Endothelial cell of umbilical vein (primary cell): ENCODE measurements around the gene APBB2. TPM values are rescaled to one million over a fixed set of nuclear protein-coding genes. Genes with fewer than 3 reads are reported as not detected.

Experiments
- BruUV-seq: library from RNA; stranded (reverse); fragments of 400-500 nt; replicated peaks from 2 replicates; lab custom pipeline; 2021; lab: Mats Ljungman, UMichigan
- CTCF ChIA-PET: fragments of 300-600, 350-600 bp; sonication (Branson Sonifier 250); formaldehyde crosslinking; loops from one replicate; lab custom pipeline; 2021; ENCODE audit warnings: antibody characterized with exemption, inconsistent platforms; lab: Charles Lee
- POLR2A ChIA-PET: fragments of 300-600, 350-600 bp; sonication (Branson Sonifier 250); formaldehyde crosslinking; loops from one replicate; lab custom pipeline; 2021; ENCODE audit warnings: antibody characterized with exemption, inconsistent platforms; lab: Charles Lee
- DNase-seq: peaks from one replicate; pipeline ENCODE4 v3.0.0-alpha.2; 2011; ENCODE audit warnings: low read depth, low spot score
- FAIRE-seq: peaks from 2 replicates; lab custom pipeline; 2011; peaks lifted over from hg19 to GRCh38; lab: Jason Lieb, UNC
- H2AFZ ChIP-seq: 2 replicates; pipeline ENCODE4 v1.6.0; 2012; ENCODE audit warnings: low read depth, low read length, control low read depth, inconsistent platforms
- H3K27ac ChIP-seq: 2 replicates; pipeline ENCODE4 v1.5.1; 2011; ENCODE audit warnings: low read depth, mild to moderate bottlenecking, control low read depth, low read length, moderate library complexity; ENCODE audit not compliant: insufficient read depth
- H3K27me3 ChIP-seq, 2 experiments: 2 replicates each; pipeline versions ENCODE4 v1.6.0 to v1.6.1; 2011; ENCODE audit warnings: low read length in 2 of 2, mixed read lengths in 1 of 2; ENCODE audit not compliant: control insufficient read depth in 2 of 2, insufficient read depth in 2 of 2
- H3K36me3 ChIP-seq, 2 experiments: 2 replicates in 1 of 2; 3 replicates in 1 of 2; pipeline ENCODE4 v1.5.1; 2011; ENCODE audit warnings: low read length in 2 of 2, mild to moderate bottlenecking in 1 of 2, moderate library complexity in 1 of 2; ENCODE audit not compliant: control insufficient read depth in 2 of 2, insufficient read depth in 2 of 2; ENCODE audit errors: extremely low read depth in 1 of 2
- H3K4me1 ChIP-seq: 3 replicates; pipeline ENCODE4 v1.5.1; 2011; ENCODE audit warnings: mild to moderate bottlenecking, low read length; ENCODE audit not compliant: control insufficient read depth, insufficient read depth; ENCODE audit errors: extremely low read depth
- H3K4me2 ChIP-seq: 2 replicates; pipeline ENCODE4 v1.6.1; 2011; ENCODE audit warnings: low read length, control low read depth, mixed read lengths; ENCODE audit not compliant: insufficient read depth
- H3K4me3 ChIP-seq, 3 experiments: fragments of 200-600 bp in 1 of 3; sonication (generic), shearing (Covaris generic) in 1 of 3; replicated peaks in 1 of 3; 2 replicates each; pipeline ENCODE4 v1.5.1; 2011 to 2016; ENCODE audit warnings: control low read depth in 3 of 3, low read length in 3 of 3, mild to moderate bottlenecking in 2 of 3, inconsistent platforms in 1 of 3, low read depth in 1 of 3, moderate library complexity in 1 of 3; ENCODE audit not compliant: insufficient read depth in 1 of 3
- H3K79me2 ChIP-seq: 2 replicates; pipeline ENCODE4 v1.6.0; 2012; ENCODE audit warnings: low read length, inconsistent platforms; ENCODE audit not compliant: control insufficient read depth, insufficient read depth
- H3K9ac ChIP-seq: replicated peaks from 2 replicates; pipeline ENCODE3; 2011; ENCODE audit warnings: low read length, control low read depth; ENCODE audit not compliant: insufficient read depth; ENCODE audit errors: extremely low read depth
- H3K9me1 ChIP-seq: replicated peaks from 3 replicates; pipeline ENCODE4 v1.6.0; 2011; ENCODE audit warnings: mild to moderate bottlenecking, low read length; ENCODE audit not compliant: control insufficient read depth, insufficient read depth; ENCODE audit errors: extremely low read depth
- H3K9me3 ChIP-seq: replicated peaks from 2 replicates; pipeline ENCODE4 v1.5.1; 2012; ENCODE audit warnings: low read length, inconsistent platforms; ENCODE audit not compliant: control insufficient read depth, insufficient read depth
- H4K20me1 ChIP-seq: replicated peaks from 2 replicates; pipeline ENCODE3; 2011; ENCODE audit warnings: mild to moderate bottlenecking, low read length; ENCODE audit not compliant: control insufficient read depth, insufficient read depth; ENCODE audit errors: extremely low read depth
- FOS ChIP-seq: IDR thresholded peaks from 2 replicates; pipeline ENCODE4 v1.6.1; 2011; ENCODE audit warnings: mild to moderate bottlenecking, low read length, moderate library complexity, borderline replicate concordance; ENCODE audit not compliant: insufficient read depth
- JUN ChIP-seq: IDR thresholded peaks from 2 replicates; pipeline ENCODE4 v1.6.1; 2011; ENCODE audit warnings: borderline replicate concordance, low read depth; ENCODE audit not compliant: insufficient read length, insufficient read depth
- POLR2AphosphoS5 ChIP-seq: IDR thresholded peaks from 2 replicates; pipeline ENCODE4 v1.6.1; 2012; ENCODE audit warnings: low read depth, mild to moderate bottlenecking, control low read depth, low read length, moderate library complexity; ENCODE audit not compliant: insufficient read depth
- dilution Hi-C: fragments of 300-500 bp; cut with MboI; formaldehyde crosslinking; loops from one replicate; pipeline ENCODE4 v1.15.0; 2019; ENCODE audit warnings: low sequenced_read_pairs; ENCODE audit not compliant: extremely low pct_ligation_motif_present
- intact Hi-C: fragments of 100-400 bp; cut with micrococcal nuclease; formaldehyde crosslinking; loops from one replicate; pipeline ENCODE4 v1.10.0; 2022
- polyA plus RNA-seq, 4 experiments: library from polyadenylated mRNA; depleted of rRNA in 3 of 4; stranded (reverse) in 3 of 4; unstranded in 1 of 4; fragments of >200 nt; gene quantifications; 2 replicates each; pipeline versions ENCODE4 v1.2.1 to v1.2.3, GENCODE V29; 2011 to 2012; ENCODE audit warnings: missing spikeins in 1 of 4
- total RNA-seq: library from RNA; stranded (reverse); gene quantifications from 2 replicates; pipeline ENCODE4 v1.2.3, GENCODE V29; 2021
- TF ChIP-seq, protein P1 (sequence below): IDR thresholded peaks from 2 replicates; pipeline ENCODE4 v1.6.1; 2011; ENCODE audit not compliant: insufficient read depth, insufficient read length
- TF ChIP-seq, protein P2 (sequence below), 2 donors: IDR thresholded peaks; 1 replicate in 1 of 2; 2 replicates in 1 of 2; pipeline ENCODE4 v1.5.1; 2011; ENCODE audit warnings: low read length in 2 of 2, mild to moderate bottlenecking in 2 of 2, moderate library complexity in 2 of 2, control low read depth in 1 of 2, inconsistent platforms in 1 of 2, low read depth in 1 of 2; ENCODE audit not compliant: insufficient read depth in 1 of 2; ENCODE audit errors: extremely low read depth in 1 of 2

APBB2 gene
- total and polyA plus RNA-seq, 2 donors (not counting 3 experiments of a cell fraction or from before 2014, with no cell fraction given), result 79.8 to 124 TPM

DNA sequence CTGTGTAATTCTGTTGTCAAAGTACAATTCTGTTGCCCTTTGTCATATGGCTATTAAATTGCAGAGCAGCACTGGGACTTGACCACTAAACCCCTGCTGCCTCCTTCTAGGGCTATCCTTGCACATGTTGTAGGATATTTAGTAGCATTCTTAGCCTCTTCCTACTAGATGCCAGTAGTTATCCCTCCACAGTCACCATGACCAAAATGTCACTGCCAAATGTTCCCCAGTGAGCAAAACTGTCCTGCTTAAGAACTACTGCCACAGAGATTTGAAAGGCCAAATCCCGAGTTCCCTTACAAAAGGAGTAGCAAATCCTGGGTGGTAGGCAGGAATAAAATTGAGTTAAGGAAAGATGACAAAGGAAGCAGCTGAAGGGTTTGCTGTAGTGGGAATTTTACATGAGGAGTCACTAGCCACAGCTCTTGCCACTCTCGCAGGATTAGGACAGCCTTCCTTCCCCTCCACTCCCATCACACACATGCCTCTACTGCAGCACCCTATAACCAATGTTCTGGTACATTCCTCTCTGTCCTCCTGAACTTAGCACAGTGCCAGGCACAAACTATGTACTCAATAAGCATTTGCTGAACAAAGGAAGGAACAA, 8.4 kb downstream of the APBB2 start:
- peaks cover 90% of the 10 kb centered on the region for H3K79me2 ChIP-seq
- intact Hi-C loops (no loop called here), dilution Hi-C loops (loop anchor here (25.0 kb wide), 1 partner anchor 269 kb away; no protein-coding TSS in a partner anchor)
- no peaks in the 10 kb centered on the region for H4K20me1 ChIP-seq
- peaks cover 73% of the 10 kb centered on the region for H3K4me1 ChIP-seq
- H3K4me2 ChIP-seq, result peak overlapping the region; percentile 31
- no TSS peak for BruUV-seq
- peak overlapping the region; percentile 63 for H3K27ac ChIP-seq
- ChIA-PET POLR2A (interaction anchor here (1.2 to 2.4 kb wide), 2 partner anchors 13 to 45 kb away, joined by 3 to 17 read pairs; no protein-coding TSS in a partner anchor), CTCF (interaction anchor here (1.2 to 3.7 kb wide), 12 partner anchors 8 to 281 kb away, joined by 4 to 34 read pairs (median 8); partner anchors contain the start of gene APBB2)
- DNase-seq (peak; percentile 19), FAIRE-seq (no peak)
- no peaks in the 10 kb centered on the region for H3K9me3 ChIP-seq
- no peak overlapping the region for H3K9ac ChIP-seq
- no peak overlapping the region for H2AFZ ChIP-seq
- H3K27me3 ChIP-seq, result no peaks in the 10 kb centered on the region
- H3K36me3 ChIP-seq, result no peaks in the 10 kb centered on the region
- no peak overlapping the region for H3K4me3 ChIP-seq
- TF ChIP-seq JUN, result no peak
- H3K9me1 ChIP-seq, result no peaks in the 10 kb centered on the region

DNA sequence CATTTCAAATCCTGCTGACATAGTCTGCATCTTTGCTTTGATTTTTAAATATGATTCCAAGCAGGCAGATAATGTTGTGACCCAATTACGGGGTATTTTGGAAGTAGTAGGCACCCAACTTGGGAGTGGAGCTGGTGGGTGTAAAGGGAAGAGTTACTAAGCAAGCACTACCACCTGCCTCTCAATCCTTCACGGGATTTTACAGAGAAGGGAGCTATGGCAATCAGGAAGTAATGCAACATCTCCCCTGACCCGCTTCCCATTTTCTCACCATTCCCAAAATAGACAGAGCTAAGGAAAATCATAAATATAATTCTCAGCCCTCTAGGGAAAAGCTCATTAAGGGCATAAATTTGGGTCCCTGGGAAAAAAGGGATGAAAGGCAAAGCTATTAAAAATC, 9.2 kb downstream of the APBB2 start:
- intact Hi-C loops, result no loop called here
- no peaks in the 10 kb centered on the region for H3K9me1 ChIP-seq
- TF ChIP-seq, protein P1, sequence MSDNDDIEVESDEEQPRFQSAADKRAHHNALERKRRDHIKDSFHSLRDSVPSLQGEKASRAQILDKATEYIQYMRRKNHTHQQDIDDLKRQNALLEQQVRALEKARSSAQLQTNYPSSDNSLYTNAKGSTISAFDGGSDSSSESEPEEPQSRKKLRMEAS, result no peak
- no peak for TF ChIP-seq FOS
- TF ChIP-seq, protein P2, sequence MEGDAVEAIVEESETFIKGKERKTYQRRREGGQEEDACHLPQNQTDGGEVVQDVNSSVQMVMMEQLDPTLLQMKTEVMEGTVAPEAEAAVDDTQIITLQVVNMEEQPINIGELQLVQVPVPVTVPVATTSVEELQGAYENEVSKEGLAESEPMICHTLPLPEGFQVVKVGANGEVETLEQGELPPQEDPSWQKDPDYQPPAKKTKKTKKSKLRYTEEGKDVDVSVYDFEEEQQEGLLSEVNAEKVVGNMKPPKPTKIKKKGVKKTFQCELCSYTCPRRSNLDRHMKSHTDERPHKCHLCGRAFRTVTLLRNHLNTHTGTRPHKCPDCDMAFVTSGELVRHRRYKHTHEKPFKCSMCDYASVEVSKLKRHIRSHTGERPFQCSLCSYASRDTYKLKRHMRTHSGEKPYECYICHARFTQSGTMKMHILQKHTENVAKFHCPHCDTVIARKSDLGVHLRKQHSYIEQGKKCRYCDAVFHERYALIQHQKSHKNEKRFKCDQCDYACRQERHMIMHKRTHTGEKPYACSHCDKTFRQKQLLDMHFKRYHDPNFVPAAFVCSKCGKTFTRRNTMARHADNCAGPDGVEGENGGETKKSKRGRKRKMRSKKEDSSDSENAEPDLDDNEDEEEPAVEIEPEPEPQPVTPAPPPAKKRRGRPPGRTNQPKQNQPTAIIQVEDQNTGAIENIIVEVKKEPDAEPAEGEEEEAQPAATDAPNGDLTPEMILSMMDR (IDR thresholded peaks at IDR 0.05; ENCODE audit: extremely low read depth in 1 of 2, insufficient read depth in 1 of 2, low read depth in 1 of 2, low read length in 2 of 2), result no peak
- TF ChIP-seq POLR2AphosphoS5, result no peak
- H3K4me3 ChIP-seq, result no peak overlapping the region
- H3K9me3 ChIP-seq, result no peaks in the 10 kb centered on the region
- no peaks in the 10 kb centered on the region for H4K20me1 ChIP-seq
- peaks cover 90% of the 10 kb centered on the region for H3K79me2 ChIP-seq
- H3K4me2 ChIP-seq, result peak overlapping the region; percentile 31
- H3K9ac ChIP-seq, result peak overlapping the region; percentile 30
- dilution Hi-C loops, result loop anchor here (25.0 kb wide), 1 partner anchor 268 kb away; no protein-coding TSS in a partner anchor
- no peak overlapping the region for H2AFZ ChIP-seq
- peak; percentile 53 for DNase-seq
- H3K27ac ChIP-seq, result peak overlapping the region; percentile 63
- CTCF ChIA-PET, result interaction anchor here (0.9 to 3.7 kb wide), 28 partner anchors 9 to 281 kb away, joined by 3 to 34 read pairs (median 5); partner anchors contain the start of gene APBB2
- no peak for FAIRE-seq
- no peaks in the 10 kb centered on the region for H3K36me3 ChIP-seq
- H3K4me1 ChIP-seq, result peaks cover 81% of the 10 kb centered on the region
- BruUV-seq, result no TSS peak
- POLR2A ChIA-PET, result interaction anchor here (0.6 to 2.4 kb wide), 5 partner anchors 9 to 201 kb away, joined by 3 to 17 read pairs (median 5); partner anchors contain the start of gene APBB2
- no peaks in the 10 kb centered on the region for H3K27me3 ChIP-seq
